Activated CD8-positive, alpha-beta memory T cell treated with anti-CD3 and anti-CD28 coated beads, Interleukin-2, amount 50 U/mL, for 1 hour (primary cell): ENCODE measurements around the gene SUPT5H.

Experiments used
- DNase-seq: peaks from one replicate; pipeline ENCODE4 v3.0.0-alpha.2; 2020; ENCODE audit errors: extremely low read depth

SUPT5H gene

DNA sequence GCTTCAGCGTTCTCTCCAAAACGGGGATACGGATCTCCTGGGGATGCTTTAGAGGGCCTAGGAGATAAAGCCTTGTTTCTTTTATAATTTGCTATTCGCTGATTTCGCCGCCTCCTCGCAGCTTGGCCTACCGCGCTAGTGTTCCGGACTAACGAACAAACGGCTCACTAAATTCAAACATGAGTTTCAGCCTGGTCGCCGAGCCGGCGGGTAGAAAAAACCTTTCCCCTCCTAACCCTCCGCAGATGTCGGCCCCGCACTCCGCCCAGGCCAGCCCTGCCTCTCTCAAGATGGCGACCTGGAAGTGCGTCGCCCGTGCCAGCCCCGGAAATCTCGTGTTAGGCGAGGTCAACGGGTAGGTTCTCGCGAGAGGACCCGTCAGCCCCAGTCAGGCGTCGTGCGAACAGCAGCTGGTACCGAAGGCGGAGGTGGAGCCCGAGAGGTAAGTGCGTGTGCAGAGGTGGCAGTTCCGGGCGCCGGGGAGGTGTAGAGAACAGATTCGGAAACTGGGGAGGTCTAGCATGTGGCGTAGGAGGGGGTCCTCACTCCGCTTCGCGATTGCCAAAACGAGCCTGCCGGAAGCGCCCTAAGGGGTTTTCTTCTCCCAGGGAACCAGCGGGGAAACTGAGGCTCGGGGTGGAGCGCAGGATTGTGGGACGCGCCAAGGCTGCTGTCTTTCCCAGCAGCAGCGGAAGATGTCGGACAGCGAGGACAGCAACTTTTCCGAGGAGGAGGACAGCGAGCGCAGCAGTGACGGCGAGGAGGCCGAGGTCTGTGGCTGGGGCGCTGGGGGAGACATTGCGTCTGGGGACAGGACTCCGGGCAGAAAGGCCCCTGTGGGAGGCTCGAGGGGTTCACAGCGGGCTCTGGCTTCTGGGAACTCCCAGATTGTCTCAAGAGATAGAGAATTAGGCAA, at the start of gene SUPT5H:
Gene SUPT5H (plus strand): TSS at position 387 of the 916 bp plus-strand sequence. CDS start 309 bp downstream, at position 696.
- peak; percentile 95 for DNase-seq

DNA sequence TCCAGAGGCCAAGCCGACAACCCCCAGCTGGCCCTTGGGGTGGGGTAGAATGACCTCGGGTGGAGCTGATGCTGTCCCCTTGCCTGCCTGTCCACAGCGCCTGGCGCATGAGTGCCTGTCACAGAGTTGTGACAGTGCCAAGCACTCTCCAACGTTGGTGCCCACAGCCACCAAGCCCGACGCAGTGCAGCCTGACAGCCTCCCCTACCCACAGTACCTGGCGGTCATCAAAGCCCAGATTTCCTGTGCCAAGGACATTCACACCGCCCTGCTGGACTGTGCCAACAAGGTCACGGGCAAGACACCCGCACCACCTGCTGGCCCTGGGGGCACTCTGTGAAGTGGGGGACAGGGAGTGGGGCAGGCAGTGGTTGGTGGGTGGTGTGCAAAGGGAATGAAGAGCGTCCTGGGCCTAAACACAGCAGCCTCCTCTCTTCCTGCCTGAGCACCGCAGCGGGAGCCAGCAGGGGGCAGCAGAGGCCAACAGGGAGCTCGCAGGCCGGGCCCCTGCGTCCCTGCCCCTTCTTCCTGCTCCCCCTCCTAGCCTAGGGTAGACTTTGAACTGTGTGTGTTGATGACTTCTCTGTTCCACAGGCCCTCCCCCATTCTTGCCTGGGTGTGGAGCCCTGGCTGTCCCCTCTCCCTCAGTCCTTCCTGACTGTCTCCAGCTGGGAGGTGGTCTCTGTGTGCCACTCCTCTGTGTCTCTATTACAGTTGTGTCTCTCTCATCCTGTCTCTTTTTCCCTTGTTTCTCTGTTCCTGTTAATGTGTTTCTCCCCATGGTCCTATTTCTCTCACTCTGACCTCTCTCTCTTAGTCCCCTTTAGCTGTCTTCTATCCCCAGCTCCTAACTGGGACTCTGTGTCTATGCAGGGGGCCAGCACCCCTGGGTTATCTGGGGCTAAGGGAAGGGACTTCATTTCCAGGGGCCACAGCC, 47.8 kb upstream of the SUPT5H start:
- DNase-seq = peak; percentile 85

- peak; percentile 47 for DNase-seq
These were observed 47.0 kb upstream of the SUPT5H start for GRCh38 chr19:39398297-39398864.

DNA sequence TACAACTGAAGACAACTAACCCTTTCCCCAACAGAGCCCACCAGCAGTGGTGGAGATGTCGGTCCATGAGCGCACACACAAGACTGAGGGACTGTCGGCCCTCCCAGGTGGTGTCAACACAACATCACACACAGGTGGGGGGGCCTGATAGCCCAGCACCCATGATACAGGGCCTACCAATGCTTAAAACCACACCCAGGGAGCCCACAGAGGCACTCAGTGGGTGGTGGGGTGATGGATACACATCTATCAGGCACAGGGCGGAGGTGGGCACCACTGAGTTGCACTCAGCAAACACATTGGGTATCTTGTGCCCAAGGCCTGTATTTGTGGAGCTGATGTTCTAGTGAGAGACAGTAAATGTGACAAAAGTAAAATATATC, 45.7 kb upstream of the SUPT5H start:
- no peak for DNase-seq

GRCh38 chr19:39400061-39400460, 45.3 kb upstream of the SUPT5H start:
- no peak for DNase-seq

DNA sequence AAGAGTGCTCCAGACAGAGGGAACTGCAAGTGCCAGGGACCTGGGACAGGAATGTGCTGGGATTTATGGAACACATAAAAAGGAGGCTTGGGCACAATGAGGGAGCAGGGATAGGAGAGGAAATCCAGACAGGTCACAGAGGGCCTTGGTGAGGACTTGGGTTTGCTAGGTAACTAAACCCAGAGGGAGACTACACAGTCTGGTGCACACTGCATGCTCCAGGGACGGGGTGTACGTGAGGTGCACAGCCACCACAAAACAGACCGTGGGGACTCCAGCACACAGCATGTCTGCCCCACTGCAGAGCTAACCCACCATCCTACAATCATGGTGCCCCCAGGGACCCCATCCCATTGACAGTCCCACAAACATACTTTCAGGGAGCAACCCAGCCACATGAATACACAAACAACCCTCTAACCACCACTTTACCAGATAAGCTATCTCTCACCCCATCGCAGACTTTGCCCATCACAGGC, 44.3 kb upstream of the SUPT5H start:
- no peak for DNase-seq

- DNase-seq = peak; percentile 94
These were observed 43.6 kb upstream of the SUPT5H start for GRCh38 chr19:39401549-39402345.

GRCh38 chr19:39402346-39403300, 42.8 kb upstream of the SUPT5H start:
- DNase-seq = peak; percentile 80

DNA sequence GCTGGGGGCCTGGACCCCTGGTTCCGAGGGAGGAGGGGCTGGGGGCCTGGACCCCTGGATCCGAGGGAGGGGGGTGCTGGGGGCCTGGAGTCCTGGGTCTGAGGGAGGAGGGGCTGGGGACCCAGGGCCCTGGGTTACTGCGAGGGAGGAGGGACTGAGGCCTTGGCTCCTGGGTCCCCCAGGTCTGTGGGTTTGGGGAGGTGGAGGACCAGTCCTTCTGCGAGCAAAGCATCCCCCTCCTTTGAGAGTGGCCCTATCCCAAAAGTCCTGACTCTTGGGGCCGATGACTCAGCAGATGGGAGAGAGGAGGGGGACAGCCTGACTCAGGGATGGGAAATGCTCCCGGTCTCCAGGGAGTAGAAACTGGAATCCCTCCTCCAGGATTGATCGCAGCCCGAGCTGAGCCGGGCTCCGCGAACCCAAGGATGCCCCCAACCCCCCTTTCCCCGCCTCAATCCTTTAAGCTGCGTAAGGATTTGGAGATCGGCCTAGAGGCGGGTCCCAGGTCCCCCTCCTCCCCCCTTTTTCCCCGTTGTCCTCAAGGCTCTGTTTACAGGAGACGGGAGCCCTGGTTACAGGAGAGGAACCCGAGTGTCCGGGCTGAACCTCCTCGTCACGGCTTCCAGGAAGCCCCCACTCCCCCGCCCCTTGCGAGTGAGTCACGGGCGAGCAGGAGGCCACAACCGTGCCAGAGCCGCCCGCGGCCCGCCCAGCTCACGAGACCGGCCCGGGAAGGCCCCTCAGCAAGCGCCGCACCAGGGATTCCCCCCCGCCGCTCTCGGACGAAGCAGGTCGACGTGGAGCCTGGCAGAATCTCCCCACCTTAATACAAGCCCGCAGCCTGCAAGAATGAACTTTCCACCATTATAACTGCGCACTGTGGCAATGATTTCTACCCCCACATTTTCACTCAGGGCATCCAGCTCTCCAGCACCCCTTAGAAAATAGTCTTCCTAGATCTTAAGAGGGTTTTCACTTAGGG, 41.8 kb upstream of the SUPT5H start:
- DNase-seq = peak; percentile 92

- DNase-seq = no peak
These were observed 40.0 kb upstream of the SUPT5H start for GRCh38 chr19:39405261-39405957.

DNA sequence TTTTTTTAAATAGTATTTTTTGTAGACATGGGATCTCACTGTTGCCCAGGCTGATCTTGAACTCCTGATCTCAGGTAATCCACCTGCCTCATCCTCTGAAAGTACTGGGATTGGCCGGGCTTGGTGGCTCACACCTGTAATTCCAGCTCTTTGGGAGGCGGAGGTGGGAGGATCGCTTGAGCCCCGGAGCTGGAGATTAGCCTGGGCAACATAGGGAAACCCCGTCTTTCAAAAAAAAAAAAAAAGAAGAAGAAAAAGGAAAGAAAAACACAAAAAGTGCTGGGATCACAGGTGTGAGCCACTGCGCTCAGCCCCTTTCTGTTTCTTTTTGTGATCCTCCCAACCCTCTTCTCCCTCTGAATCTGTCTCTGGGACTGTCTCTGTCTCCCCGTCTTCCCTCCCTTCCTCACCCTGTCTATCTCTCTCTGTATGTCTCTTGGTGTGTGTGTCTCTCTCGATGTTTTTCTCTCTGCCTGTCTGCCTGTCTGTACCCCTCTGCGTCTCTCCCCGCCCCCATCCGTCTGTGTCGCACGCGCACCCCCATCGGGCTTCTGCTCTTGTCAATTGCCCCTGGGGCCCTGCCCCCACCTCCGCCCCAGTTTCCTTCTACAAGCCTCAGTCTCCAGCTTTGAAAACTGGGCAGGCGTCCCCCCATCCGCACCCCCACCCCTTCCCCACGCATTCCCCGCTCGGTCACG, 39.3 kb upstream of the SUPT5H start:
- DNase-seq = peak; percentile 91

DNA sequence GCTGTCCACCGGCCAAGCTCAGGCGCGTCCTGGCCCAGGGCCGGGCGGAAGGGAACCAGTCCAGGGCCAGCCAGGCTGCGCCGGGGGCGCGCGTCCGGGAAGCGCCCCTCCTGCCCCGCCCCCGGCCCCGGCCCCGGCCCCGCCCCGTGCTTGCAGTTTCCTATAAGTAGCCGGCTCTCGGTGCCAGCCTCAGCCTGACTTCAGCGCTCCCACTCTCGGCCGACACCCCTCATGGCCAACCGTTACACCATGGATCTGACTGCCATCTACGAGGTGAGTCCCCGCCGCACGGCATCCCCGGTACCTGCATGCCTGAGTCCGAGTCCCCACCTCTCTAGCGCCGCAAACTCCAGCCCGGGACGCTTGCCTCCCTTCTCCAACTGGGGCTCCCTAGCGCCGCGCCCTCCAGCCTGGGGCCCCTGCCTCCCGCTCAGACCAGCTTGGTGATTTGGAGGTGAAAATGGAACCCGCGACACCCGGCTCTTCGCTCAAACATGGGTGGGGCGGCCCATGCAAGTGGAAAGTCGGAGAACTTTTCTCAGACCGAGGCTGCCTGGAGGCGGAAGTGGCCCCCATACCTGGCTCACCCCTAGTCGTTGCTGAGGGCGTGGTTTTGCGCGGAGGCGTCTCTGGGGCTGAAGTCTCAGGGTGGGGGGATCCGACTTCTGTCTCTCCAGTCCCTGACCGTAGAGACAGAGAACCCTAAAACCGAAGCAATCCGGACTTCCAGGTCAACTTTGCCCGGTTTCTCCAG, 38.5 kb upstream of the SUPT5H start, which contains the start of gene ZFP36:
Gene ZFP36 (plus strand): TSS at position 192 of the 754 bp plus-strand sequence. CDS start 58 bp downstream, at position 250.
- DNase-seq = peak; percentile 87

DNA sequence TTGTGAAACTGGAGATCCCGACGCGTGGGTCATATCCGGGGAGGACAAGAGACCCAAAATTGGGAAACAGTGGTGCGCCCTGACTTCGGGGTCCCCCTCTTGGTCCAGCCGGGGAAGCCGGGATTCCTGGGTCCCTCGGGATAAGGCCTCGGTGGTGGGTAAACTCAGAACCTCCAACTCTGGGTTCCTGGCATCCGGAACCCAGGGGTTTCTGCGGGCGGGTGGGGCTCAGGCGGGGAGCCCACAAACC, 38.0 kb upstream of the SUPT5H start:
- no peak for DNase-seq

GRCh38 chr19:39407660-39408391, 37.6 kb upstream of the SUPT5H start:
- DNase-seq = no peak

GRCh38 chr19:39408392-39409207, 36.8 kb upstream of the SUPT5H start:
- no peak for DNase-seq
